ENCODE results near the gene CCDC116.

CCDC116 gene

DNA sequence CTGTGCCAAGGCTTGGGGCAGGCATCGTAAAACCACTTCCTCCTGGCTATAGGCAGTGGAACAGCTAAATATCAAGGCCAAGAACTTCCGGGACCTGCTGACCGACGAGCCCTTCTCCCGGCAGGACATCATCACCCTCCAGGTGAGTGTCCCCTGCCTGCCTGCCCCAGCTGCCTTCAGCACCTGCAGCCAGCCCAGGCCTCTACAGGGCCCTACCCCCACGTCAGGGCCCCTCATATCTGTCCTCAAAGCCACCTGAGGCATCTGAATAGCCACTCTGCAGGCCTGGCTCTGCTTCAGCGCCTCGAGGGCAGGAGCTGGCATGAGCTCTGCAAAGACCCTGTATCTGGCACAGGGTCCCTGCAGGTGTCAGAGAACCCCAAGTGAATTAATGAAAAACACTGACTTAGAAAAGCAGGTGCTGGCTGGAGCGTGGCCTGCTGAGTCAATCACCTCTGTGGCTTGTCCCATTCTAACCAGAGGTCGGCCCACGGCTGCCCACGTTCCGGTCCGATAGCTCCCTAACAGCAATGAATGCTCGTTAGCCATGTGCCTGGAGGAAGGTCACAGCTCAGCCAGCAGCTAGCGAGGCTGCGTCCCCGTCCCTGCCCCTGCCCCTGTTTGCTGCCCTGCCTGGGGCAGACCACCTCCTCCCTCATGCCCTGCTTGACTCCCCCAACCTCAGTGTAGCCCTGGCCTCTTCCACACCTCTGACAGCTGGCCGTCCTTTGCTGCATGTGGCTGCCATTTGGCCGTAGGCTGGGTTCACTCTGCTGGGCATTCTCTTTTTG is 50.0 kb downstream of the CCDC116 start:
- DNase-seq: no peak

- no peak for DNase-seq
Observed at GRCh38 chr22:21683401-21683811, 50.8 kb downstream of the CCDC116 start.

DNA sequence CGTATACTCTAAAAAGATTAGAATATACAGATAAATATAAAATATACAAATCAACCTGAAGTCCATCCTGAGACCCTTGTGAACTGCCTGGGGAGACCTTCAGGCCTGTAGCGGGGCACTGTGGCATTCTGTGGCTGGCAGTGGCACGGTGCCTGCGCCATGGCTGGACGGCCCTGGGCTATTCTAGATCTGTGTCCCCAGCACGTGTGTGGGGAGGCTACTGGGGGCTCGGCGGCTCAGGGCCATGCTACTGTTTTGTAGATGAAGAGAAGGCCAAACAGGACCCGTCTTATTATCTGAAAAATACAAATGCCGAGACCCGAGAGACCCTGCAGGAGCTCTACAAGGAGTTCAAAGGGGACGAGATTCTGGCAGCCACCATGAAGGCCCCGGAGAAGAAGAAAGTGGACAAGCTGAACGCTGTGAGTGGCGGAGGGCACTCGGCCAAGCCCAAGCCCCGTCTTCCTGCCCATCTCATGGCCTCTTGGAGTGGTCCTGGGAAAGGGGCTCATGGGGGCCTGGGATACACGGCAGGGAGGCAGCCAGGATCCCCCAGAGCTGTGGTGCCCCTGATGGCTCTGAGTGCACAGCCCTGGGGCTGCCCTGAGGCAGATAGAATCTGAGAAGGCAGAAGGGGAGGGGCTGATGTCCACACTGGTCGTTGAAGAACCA is 52.1 kb downstream of the CCDC116 start:
- DNase-seq: no peak

DNA sequence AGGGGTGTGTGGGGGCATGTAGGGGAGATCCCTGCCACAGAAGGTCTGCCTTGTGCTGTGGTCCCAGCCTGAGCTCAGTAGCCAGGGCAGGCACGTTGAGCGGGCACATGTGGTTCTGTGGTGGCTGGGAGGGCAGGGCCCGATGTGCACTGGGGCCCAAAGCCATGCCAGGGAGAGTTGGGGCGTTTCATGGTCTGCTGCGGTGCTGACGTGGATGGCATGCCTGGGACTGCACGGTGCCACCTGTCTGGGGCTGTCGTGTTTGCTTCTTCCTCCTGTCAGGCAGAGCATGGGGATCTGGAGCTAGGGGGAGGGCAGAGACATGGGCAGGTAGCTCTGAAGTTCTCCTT is 52.6 kb downstream of the CCDC116 start:
- DNase-seq: no peak

- no peak for DNase-seq
Observed at GRCh38 chr22:21686193-21686608, 53.6 kb downstream of the CCDC116 start.
